ENCODE results near the gene ACSS1.

ACSS1 gene

DNA sequence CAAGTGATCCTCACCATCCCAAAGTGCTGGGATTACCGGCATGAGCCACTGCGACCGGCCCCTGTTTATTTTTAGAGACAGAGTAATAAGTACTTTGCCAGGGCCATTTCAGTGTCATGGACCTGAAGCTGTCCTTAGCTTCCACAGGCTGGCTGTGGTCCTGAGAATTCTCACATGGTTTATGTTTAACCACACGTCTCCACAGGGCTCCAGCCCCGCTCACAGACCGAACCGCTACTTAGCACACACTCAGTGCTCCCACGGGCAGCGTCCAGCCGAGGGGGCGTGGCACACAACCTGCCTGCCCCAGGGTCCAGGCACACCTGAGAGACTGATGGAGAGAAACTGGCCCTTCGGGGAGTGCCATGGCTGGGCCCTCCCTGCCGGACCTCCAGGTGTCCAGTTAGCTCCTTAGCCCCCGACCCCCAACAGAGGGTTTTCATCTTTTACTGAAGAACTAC lies 11.7 kb downstream of the ACSS1 start:
- DNase-seq: no peak

GRCh38 chr20:25045343-25045712 lies 12.6 kb downstream of the ACSS1 start:
- DNase-seq: no peak

- DNase-seq: no peak
Measured at GRCh38 chr20:25044660-25045342, 13.1 kb downstream of the ACSS1 start.

GRCh38 chr20:25044261-25044560 lies 13.7 kb downstream of the ACSS1 start:
- no peak for DNase-seq

DNA sequence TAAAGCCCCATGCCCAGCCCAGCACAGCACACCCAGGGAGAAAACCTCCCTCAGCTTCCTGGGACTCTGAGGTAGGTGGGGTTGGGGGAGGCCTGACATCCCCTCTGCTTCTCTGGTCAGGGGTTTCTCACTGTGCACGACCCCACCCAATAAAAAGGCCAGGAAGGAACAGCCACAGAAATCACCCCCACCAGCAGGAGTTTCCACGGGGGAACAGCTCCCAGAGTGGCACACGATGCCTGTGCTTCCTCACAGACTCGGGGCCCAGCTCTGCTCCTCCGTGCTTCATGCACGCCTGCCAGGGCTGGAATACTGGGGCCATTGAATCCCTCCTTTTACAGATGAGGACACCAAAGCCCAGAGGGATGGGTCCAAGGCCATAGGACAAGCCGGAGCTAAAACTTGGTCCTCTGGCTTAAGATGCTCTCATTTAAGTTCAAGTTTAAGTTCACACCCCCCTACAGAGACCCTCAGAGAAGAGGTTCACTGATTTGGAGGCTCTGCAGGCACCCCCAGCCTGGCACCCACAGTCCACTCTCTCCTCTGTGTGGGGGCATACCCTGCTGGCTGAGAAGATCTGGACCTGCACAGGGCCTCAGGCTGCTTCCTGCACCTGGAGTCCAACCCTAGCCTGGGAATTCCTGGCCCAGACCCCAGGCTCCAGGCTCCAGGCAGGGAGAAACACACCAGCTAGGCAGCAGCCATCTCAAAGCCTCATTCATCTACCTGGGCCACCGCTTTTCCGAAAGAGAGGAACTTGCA lies 14.3 kb downstream of the ACSS1 start:
- DNase-seq: no peak

DNA sequence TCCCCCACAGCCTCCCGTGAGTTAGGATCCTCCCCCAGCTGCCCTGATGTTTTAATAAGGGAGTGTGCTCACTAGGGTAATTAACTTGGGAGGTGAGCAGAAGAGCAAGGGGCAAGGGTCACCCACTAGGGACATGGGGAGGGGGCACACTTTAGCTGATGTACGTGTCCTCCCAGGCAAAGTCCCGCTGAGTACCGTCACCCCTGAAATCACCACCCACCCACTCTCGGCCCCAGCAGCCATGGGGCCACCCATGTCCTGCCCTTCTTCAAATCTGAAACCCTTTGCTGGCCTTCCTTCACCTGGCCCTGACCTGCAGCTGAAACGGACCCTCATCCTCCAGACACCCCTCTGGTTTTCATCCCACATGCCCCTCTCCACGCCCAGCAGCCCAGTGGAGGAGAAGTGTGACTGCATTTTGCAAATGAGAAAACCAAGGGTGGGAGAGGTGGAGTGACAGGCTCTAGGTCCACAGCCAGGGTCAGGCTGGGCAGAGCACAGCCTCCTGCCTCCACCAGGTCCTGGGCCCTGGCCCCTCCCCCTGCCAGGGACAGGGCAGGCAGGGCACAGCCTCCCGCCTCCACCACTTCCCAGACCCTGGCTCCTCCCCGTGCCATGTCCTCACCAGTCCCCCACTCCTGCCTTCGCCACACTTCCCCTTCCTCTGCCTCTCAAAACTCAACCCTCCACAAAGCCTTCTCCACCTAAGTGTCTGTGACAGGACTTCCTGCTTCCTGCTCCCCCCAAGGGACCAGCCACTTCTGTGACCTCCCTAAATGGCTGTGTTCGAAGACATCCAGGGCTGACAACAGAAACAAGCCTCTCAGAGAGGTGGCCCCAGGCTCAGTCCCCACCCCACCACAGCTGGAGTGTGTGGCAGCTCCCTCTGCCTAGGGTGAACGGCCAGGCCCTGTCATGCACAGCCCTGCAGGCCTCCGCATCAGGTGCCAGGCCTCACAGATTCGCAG lies 15.1 kb downstream of the ACSS1 start:
- no peak for DNase-seq

- DNase-seq: no peak
Measured at GRCh38 chr20:25041813-25042530, 16.0 kb downstream of the ACSS1 start.

GRCh38 chr20:25040438-25040831 lies 17.5 kb downstream of the ACSS1 start:
- no peak for DNase-seq

DNA sequence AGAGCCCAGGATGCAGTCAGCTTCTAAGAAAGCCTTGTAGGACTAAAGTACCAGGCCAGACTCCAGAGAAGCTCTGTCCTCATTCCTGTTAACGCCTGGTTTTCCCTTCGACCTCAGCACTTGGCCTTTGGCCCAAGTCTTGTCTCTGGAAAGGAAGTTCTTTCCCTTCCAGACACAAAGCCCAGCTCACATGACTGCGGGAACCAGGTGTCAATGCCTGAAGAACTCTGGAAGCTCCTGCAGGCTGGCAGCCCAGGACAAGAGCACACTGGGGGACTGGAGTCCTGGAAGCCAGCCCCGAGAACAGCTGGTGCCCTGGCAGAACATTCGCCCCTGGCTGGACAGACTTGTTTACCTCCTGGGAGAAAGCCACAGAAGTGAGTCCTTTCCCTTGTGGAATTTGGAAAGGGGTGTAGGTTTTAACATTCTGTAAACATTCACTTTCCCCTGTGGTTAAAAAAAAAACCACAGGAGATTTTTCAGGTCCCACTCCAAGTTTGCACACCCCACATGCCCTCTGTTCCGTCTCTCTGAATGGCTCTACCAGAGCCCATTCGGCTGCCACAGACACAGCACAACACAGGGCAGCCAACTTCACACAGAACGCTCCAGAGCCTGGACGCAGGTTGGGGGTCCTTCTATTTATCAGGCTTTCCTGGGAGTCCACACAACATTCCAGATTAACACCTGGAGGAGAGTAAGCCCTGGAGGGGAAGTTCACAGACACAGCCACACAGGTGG lies 18.1 kb downstream of the ACSS1 start:
- DNase-seq: no peak

GRCh38 chr20:25038591-25039015 lies 19.3 kb downstream of the ACSS1 start:
- no peak for DNase-seq

DNA sequence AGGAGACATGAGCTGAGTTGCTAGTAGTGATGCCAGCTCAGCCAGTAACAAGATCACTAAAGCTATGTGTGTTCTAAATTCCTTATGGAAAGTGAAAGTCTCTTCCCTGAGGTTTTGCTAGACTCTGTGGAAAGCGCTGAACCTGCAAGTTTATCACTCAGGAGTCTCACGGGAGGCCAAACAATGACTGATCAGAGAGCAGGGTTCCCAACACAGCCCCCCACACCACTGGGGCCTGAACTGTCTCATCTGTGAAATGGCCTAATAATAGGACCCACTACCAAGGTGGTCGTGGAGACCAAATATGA lies 19.9 kb downstream of the ACSS1 start:
- DNase-seq: no peak

- DNase-seq: no peak
Measured at GRCh38 chr20:25037288-25038102, 20.4 kb downstream of the ACSS1 start.

DNA sequence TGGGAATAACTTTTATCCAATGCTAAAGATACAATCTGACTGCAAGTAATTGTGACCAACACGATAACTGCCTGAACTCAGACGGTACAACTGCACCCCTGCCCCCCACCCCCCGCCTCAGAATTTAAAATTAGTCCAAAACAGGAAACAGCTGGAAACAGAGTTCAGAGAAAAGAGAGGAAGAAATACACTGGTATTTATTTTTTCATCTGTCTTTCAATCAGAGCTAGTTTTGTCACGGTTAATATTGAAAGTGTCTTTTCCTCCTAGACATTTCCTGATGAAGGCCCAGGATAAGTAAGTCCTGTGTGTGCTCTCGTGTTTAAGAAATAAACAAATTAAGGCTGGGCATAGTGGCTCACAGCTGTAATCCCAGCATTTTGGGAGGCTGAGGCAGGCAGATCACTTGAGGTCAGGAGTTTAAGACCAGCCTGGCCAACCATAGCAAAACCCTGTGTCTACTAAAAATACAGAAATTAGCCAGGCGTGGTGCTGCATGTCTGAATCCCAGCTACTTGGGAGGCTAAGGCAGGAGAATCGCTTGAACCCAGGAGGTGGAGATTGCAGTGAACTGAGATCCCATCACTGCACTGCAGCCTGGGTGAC lies 21.5 kb downstream of the ACSS1 start:
- DNase-seq: no peak

DNA sequence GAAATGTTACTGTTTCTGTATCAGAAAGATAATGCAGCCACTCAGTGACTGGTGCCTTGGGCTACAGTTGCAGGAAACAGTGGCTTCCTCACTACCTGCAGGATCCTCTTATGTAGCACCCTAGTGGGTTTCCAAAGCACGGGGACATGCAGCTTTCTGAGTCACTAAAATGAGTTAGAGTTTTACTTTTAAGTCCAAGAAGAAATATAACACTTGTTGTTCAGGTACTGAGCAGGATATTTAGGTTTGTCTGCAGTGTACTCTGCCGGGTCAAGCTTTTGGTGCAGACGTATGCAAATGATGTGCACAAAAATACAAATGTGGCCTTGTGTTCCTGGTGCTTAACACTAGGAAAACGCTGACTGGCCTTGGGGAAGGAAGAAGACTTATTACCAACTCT lies 22.0 kb downstream of the ACSS1 start:
- DNase-seq: no peak

- DNase-seq: no peak
Measured at GRCh38 chr20:25033924-25034300, 24.0 kb downstream of the ACSS1 start.

DNA sequence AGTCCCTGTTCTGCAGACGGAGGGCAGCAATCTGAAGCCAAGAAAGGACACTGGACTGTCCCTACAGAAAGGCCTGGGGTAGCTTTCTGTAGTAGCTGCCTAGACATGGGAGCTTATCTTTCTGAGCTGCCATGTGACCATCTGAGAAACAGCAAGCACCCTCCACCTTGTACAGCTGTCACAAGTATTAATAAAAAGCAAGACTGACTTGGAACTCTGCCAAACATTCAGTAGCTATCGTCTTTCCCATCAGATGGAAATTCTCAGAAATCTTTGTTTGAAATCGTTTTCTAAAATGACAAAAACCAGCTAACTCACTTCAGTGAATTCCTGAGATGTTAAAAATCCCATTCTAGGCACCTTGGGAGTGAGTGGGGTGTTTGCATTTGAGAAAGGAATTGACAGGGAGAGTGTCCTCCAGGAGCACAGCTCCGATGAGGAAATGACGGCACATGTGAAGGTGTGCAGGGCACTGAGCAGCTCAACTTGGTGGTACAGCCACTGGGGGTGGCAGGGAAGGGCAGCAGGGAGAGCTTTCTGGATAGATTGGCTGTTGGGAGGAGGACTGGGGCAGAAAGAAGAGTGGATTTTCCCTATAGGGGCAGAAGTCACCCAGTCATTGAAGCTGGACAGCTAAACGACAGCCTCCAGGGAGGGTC lies 24.5 kb downstream of the ACSS1 start:
- no peak for DNase-seq

GRCh38 chr20:25032478-25033264 lies 25.3 kb downstream of the ACSS1 start:
- DNase-seq: no peak

DNA sequence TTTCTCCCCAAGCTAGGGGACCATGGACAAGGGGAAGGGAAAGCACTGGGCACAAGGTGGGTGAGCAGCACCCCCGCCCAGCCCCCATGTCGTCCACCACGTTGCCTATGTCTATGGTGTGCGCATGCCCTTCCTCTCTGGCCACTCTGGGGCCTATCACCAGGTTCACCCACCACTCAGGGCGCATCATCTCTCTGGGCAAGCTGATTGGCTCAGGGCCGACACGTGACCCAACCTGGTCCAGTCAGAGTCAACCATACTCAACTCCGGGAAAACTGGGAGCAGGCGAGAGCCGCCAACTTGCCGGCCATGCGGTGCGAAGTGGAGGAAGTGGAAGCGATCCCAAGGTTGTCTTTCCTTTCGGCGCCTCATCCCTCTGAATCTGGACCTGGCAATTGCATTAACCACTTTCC lies 25.9 kb downstream of the ACSS1 start:
- DNase-seq: no peak

DNA sequence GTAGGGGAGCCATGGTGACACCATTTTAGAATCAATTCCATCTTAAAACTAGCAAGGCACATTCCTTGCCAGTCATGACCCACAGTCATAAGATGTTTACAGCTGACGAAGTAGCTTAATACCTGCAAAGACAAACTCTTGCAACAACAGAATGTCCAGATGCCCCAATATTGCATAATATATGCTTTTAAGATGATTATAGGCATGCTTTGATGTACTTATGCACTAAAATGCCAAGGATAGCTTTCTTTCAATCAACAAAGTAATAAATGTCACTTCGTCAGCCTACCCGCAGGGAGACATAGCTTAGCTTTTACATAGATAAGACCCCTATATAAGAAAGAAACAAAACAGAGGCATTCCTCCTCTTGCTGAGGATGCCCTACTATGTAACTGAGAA lies 26.7 kb downstream of the ACSS1 start:
- no peak for DNase-seq
